ENCODE data around the gene MFNG. TPM values are rescaled to one million over a fixed set of nuclear protein-coding genes. Genes with fewer than 3 reads are reported as not detected.

The MFNG gene
- total RNA-seq, 1 experiment from 2014 or later, result 3.3 TPM

DNA sequence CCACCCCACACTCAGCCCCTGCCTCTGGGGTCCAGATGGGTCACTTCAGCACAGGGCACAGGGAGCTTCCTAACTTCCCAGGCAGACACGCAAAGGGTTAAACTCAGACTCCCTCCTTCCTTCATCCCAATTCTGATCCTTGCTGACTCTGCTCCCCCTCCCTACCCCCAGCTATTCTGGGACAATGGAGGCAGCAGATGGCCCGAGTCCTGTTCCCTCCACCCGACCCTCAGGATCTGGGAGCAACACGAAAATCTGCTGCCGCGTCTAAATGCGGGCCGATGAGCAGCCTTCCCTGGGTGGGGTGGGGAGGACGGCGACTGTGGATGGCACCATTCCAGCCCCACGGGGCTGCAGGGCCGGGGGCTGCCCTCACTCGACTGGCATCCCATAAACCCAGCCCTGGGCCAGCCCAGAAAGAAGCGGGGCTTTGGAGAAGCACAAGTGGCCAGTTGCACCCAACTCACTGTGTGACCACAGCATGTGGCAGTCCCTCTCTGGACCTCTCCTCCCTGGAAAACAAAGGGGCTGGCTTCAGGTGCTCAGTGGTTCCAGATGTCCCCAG is 18.7 kb downstream of the MFNG start:
- Histone ChIP-seq H2BK15ac (ENCODE audit: low read depth, low read length) (no peak overlapping the region), H3K4me2 (ENCODE audit: insufficient read depth, insufficient read length, low read length) (no peak overlapping the region), H4K5ac (ENCODE audit: insufficient read length, low read depth, low read length) (no peak overlapping the region), H4K8ac (replicated peaks; ENCODE audit: insufficient read length, low read depth, low read length) (no peak overlapping the region), H4K91ac (ENCODE audit: insufficient read length, low read depth, low read length) (no peak overlapping the region), H3K4ac (ENCODE audit: low read depth, low read length) (no peak overlapping the region), H3K4me1 (ENCODE audit: insufficient read depth, low read length) (no peaks in the 10 kb centered on the region; the same call in 1 of the 2 replicates), H3K9me3 (ENCODE audit: control insufficient read depth, low read depth, low read length) (no peaks in the 10 kb centered on the region), H3K23me2 (ENCODE audit: insufficient read length, low read depth, low read length, poor library complexity, severe bottlenecking) (no peaks in the 10 kb centered on the region), H3K27me3 (ENCODE audit: insufficient read depth, low read length) (no peaks in the 10 kb centered on the region), H2BK120ac (ENCODE audit: low read depth, low read length, poor library complexity, severe bottlenecking) (no peak overlapping the region), H3K56ac (ENCODE audit: insufficient read length, low read depth, low read length) (no peak overlapping the region), H4K20me1 (ENCODE audit: control insufficient read depth, insufficient read depth, insufficient read length) (no peaks in the 10 kb centered on the region), H3K79me2 (ENCODE audit: insufficient read depth, low read length) (no peaks in the 10 kb centered on the region), H3K14ac (ENCODE audit: insufficient read depth, low read length) (no peak overlapping the region), H3K23ac (ENCODE audit: insufficient read length, low read depth, low read length) (no peak overlapping the region), H3K9ac (ENCODE audit: extremely low read depth, insufficient read length, low read length) (no peak overlapping the region), H2BK20ac (ENCODE audit: low read depth, low read length, poor library complexity, severe bottlenecking) (no peak overlapping the region), H2BK12ac (ENCODE audit: insufficient read length, low read depth, low read length) (no peak overlapping the region), H3K18ac (ENCODE audit: insufficient read length, low read depth, low read length) (no peak overlapping the region), H2AFZ (ENCODE audit: low read length) (no peak overlapping the region), H3T11ph (ENCODE audit: low read length) (no peak overlapping the region), H3K79me1 (ENCODE audit: insufficient read depth, low read depth, low read length, poor library complexity, severe bottlenecking) (no peaks in the 10 kb centered on the region), H2BK5ac (ENCODE audit: insufficient read length, low read length) (no peak overlapping the region), H2AK5ac (ENCODE audit: insufficient read length, low read length) (no peak overlapping the region), H3K27ac (ENCODE audit: insufficient read length, low read depth, low read length) (no peak overlapping the region)
- Mint-ChIP-seq H3K27ac (no peak overlapping the region), H3K27me3 (ENCODE audit: low read depth) (peaks cover 17% of the 10 kb centered on the region), H3K4me3 (no peak overlapping the region), H3K36me3 (ENCODE audit: insufficient read depth in 1 of 3, low read depth in 3 of 3) (no peaks in the 10 kb centered on the region), H3K9me3 (no peaks in the 10 kb centered on the region), H3K4me1 (peaks cover 0 to 24% of the 10 kb centered on the region in 2 experiments; a peak in 2 of 4 replicates)
- TF ChIP-seq, protein P1, sequence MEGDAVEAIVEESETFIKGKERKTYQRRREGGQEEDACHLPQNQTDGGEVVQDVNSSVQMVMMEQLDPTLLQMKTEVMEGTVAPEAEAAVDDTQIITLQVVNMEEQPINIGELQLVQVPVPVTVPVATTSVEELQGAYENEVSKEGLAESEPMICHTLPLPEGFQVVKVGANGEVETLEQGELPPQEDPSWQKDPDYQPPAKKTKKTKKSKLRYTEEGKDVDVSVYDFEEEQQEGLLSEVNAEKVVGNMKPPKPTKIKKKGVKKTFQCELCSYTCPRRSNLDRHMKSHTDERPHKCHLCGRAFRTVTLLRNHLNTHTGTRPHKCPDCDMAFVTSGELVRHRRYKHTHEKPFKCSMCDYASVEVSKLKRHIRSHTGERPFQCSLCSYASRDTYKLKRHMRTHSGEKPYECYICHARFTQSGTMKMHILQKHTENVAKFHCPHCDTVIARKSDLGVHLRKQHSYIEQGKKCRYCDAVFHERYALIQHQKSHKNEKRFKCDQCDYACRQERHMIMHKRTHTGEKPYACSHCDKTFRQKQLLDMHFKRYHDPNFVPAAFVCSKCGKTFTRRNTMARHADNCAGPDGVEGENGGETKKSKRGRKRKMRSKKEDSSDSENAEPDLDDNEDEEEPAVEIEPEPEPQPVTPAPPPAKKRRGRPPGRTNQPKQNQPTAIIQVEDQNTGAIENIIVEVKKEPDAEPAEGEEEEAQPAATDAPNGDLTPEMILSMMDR (conservative IDR thresholded peaks at IDR 0.05), result no peak
- no CpG with 5 or more reads among the region's 14 CpGs for WGBS (ENCODE audit: extremely low coverage, insufficient read length, low lambda C conversion rate)
- no peak for DNase-seq

Measured in H9 (cell line).